ENCODE results near the gene SERPINB8. TPM values are rescaled to one million over a fixed set of nuclear protein-coding genes. Genes with fewer than 3 reads are reported as not detected.

Gene SERPINB8
- total RNA-seq, 1 donor from 2014 or later = 0.34 TPM

DNA sequence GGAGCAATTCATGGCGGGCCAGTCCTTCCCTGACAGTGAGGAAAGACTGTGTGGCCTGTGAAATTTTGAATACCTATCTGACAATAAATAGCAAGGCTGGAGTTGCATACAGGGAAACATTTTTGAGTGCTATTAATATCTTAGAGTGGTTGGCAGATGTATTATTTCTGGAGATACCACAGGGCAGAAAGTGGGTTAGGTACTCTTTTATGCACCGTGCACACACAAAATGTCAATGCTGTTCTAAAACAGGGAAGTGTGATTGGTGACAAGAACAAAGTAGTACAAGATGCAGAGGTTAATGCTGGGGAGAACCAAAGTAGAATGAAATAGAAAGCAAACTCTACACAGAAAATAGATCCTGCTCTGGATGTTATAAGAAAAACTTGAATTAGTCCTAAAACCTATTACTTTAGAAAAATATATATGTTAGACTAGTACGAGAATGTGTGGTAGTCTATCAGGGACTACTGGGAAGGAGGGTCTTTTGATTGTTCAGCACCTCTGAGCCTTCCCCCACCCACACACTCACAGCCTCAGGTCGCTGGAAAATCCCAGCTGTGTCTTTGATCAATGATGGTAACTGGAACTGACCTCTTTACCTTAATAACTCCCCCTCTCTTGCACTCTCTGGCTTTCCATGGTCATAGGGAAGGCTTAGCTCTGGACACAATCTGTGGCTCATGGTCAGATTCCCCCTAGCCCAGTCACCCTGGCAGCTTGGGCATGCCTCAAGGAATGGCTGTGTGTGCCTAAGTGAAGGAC is 58.2 kb downstream of the SERPINB8 start:
- Histone ChIP-seq H3K4me2 (no peak overlapping the region), H3K36me3 (no peaks in the 10 kb centered on the region), H3K9ac (no peak overlapping the region), H3K9me3 (ENCODE audit: low read depth) (no peaks in the 10 kb centered on the region), H3K4me1 (no peaks in the 10 kb centered on the region), H4K20me1 (ENCODE audit: low read depth) (no peaks in the 10 kb centered on the region), H3K4me3 (no peak overlapping the region), H3K27ac (no peak overlapping the region), H3F3A (ENCODE audit: low read depth) (no peaks in the 10 kb centered on the region), H3K79me2 (ENCODE audit: low read depth) (no peaks in the 10 kb centered on the region), H3K27me3 (no peaks in the 10 kb centered on the region), H2AFZ (replicated peaks) (no peak overlapping the region)
- H3K4me1 Mint-ChIP-seq = peaks cover 4% of the 10 kb centered on the region
- peak overlapping the region; percentile 66 for H3K27ac Mint-ChIP-seq
- peaks cover 3% of the 10 kb centered on the region for H3K27me3 Mint-ChIP-seq (ENCODE audit: insufficient read depth, low read depth)
- H3K4me3 Mint-ChIP-seq = no peak overlapping the region
- H3K9me3 Mint-ChIP-seq = peaks cover 4% of the 10 kb centered on the region
- no peak for DNase-seq (ENCODE audit: low spot score)
- no peak for TF ChIP-seq EZH2phosphoT487 (IDR thresholded peaks at IDR 0.05)
- TF ChIP-seq EZH2 (IDR thresholded peaks at IDR 0.05) = no peak
- TF ChIP-seq, protein P1, sequence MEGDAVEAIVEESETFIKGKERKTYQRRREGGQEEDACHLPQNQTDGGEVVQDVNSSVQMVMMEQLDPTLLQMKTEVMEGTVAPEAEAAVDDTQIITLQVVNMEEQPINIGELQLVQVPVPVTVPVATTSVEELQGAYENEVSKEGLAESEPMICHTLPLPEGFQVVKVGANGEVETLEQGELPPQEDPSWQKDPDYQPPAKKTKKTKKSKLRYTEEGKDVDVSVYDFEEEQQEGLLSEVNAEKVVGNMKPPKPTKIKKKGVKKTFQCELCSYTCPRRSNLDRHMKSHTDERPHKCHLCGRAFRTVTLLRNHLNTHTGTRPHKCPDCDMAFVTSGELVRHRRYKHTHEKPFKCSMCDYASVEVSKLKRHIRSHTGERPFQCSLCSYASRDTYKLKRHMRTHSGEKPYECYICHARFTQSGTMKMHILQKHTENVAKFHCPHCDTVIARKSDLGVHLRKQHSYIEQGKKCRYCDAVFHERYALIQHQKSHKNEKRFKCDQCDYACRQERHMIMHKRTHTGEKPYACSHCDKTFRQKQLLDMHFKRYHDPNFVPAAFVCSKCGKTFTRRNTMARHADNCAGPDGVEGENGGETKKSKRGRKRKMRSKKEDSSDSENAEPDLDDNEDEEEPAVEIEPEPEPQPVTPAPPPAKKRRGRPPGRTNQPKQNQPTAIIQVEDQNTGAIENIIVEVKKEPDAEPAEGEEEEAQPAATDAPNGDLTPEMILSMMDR (IDR thresholded peaks at IDR 0.05) = no peak
- peaks cover 2% of the 10 kb centered on the region for H3K36me3 Mint-ChIP-seq

DNA sequence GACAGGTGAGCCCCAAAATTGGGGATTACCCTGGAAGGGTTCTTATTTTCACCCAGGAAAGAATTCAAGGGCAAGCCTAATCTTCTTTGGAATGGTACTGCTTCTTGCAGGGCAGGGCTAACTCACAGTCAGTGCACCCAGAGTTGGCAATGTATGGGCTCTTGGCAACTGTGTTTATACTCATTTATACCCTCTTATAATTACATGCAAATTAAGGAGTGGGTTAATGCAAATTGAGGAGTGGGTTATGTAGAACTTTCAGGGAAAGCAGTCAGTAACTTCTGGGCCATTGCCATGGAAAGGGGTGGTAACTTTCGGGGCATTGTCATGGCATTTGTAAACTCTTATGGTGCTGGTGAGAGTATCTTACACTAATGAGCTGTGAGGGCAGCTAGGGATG is 59.2 kb downstream of the SERPINB8 start:
- DNase-seq (ENCODE audit: low spot score) = no peak
- Histone ChIP-seq H3K36me3 (no peaks in the 10 kb centered on the region), H3K9me3 (ENCODE audit: low read depth) (no peaks in the 10 kb centered on the region), H3K79me2 (ENCODE audit: low read depth) (no peaks in the 10 kb centered on the region), H4K20me1 (ENCODE audit: low read depth) (no peaks in the 10 kb centered on the region), H3K9ac (no peak overlapping the region), H3F3A (ENCODE audit: low read depth) (no peaks in the 10 kb centered on the region), H3K4me3 (no peak overlapping the region), H3K27me3 (no peaks in the 10 kb centered on the region), H2AFZ (replicated peaks) (no peak overlapping the region), H3K4me1 (no peaks in the 10 kb centered on the region), H3K27ac (no peak overlapping the region), H3K4me2 (no peak overlapping the region)
- peaks cover 2% of the 10 kb centered on the region for H3K36me3 Mint-ChIP-seq
- H3K27me3 Mint-ChIP-seq (ENCODE audit: insufficient read depth, low read depth) = peaks cover 3% of the 10 kb centered on the region
- peaks cover 4% of the 10 kb centered on the region for H3K4me1 Mint-ChIP-seq
- H3K9me3 Mint-ChIP-seq = peaks cover 4% of the 10 kb centered on the region
- no peak overlapping the region for H3K27ac Mint-ChIP-seq
- TF ChIP-seq, protein P1 (IDR thresholded peaks at IDR 0.05) = no peak
- TF ChIP-seq EZH2 (IDR thresholded peaks at IDR 0.05) (no peak), EZH2phosphoT487 (IDR thresholded peaks at IDR 0.05) (no peak)
- no peak overlapping the region for H3K4me3 Mint-ChIP-seq

DNA sequence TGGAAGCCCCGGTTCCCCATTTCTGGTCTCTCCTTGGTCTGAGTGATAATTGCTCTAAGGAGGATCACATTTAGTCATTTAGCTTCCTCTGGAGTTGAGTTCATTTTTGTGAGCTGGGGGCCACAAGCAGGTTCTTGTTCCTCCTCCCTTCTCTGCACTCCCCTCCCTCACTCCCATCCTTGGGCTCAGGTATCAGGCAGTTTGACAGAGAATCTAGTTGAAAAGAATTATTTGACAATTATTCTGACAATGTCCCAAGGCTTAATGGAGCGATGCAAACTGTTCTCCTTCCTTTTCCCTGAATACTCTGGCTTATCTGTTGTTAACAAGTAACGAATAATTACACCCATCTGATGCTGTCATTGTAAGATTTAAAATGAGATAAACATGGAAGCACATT is 61.5 kb downstream of the SERPINB8 start:
- H2AFZ ChIP-seq (replicated peaks) = no peak overlapping the region
- H3K36me3 ChIP-seq = no peaks in the 10 kb centered on the region
- H3K4me3 Mint-ChIP-seq = no peak overlapping the region
- no peaks in the 10 kb centered on the region for H3K79me2 ChIP-seq (ENCODE audit: low read depth)
- H3K27ac Mint-ChIP-seq = no peak overlapping the region
- H4K20me1 ChIP-seq (ENCODE audit: low read depth) = no peaks in the 10 kb centered on the region
- no peak for DNase-seq (ENCODE audit: low spot score)
- H3K4me1 Mint-ChIP-seq = peaks cover 4% of the 10 kb centered on the region
- no peak overlapping the region for H3K9ac ChIP-seq
- no peaks in the 10 kb centered on the region for H3K36me3 Mint-ChIP-seq
- no peak overlapping the region for H3K4me3 ChIP-seq
- H3K9me3 Mint-ChIP-seq = peaks cover 4% of the 10 kb centered on the region
- no peaks in the 10 kb centered on the region for H3K4me1 ChIP-seq
- H3K4me2 ChIP-seq = no peak overlapping the region
- no peak for TF ChIP-seq EZH2 (IDR thresholded peaks at IDR 0.05)
- no peak for TF ChIP-seq EZH2phosphoT487 (IDR thresholded peaks at IDR 0.05)
- TF ChIP-seq, protein P1 (IDR thresholded peaks at IDR 0.05) = no peak
- H3K27ac ChIP-seq = no peak overlapping the region
- no peaks in the 10 kb centered on the region for H3F3A ChIP-seq (ENCODE audit: low read depth)
- no peaks in the 10 kb centered on the region for H3K9me3 ChIP-seq (ENCODE audit: low read depth)
- H3K27me3 ChIP-seq = no peaks in the 10 kb centered on the region
- no peaks in the 10 kb centered on the region for H3K27me3 Mint-ChIP-seq (ENCODE audit: insufficient read depth, low read depth)
